GM21360 (cell line): ENCODE measurements around the gene DCT.

ENCODE experiments used
- ATAC-seq: cut with Tn5 transposase; IDR thresholded peaks from one replicate; pipeline ENCODE4 v1.9.1; 2021; ENCODE audit warnings: mild to moderate bottlenecking, moderate library complexity; ENCODE audit not compliant: unreplicated experiment

The DCT gene

DNA sequence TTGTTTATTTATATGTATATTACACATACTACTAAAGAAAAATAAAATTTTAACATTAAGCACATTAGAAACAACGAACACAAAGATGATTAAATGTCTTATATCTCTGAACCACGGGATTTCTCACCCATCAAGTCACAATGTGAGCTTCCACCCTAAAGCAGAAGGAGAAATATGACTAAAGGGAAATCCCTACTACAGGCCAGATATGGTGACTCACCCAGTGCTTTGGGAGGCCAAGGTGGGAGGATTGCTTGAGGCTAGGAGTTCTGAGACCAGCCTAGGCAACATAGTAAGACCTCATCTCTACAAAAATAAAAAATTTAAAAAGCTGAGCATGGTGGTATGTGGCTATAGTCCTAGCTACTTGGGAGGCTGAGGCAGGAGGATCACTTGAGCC is 24.6 kb downstream of the DCT start:
- ATAC-seq: no peak

DNA sequence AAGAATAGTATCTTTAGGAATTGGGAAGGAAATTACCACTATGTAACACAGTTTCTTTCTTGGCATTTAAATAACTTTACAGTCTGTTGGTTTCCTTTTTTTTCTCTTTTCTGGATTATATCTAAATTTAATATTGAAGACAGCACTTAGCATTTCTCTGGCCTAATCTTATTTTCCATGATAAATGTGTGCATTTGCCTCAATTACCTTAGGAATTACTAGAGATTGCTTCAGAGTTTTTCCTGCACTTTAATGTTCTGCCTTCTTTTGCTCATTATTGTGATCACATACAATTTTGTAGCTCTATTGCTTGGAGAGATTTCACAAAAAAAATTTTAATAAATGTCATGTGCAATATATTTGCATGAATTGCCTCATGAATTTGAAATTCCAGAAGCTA is 25.1 kb downstream of the DCT start:
- no peak for ATAC-seq

DNA sequence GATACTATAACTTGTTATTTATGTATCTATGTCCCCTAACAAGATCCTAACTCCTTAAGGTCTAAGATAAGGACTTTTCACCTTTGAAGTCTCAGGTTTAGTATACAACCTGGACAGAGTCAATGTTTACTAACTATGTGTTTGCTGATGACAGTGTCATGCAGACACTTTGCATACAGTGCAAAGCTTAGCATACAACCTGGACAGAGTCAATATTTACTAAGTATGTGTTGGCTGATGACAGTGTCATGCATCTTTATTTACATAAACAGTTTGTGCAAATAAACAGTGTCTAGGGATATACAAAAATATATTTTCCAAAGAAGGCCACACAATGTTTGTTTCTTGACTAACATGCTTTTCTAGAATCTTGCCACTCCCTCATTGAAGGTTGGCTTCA is 34.7 kb downstream of the DCT start:
- ATAC-seq: no peak

DNA sequence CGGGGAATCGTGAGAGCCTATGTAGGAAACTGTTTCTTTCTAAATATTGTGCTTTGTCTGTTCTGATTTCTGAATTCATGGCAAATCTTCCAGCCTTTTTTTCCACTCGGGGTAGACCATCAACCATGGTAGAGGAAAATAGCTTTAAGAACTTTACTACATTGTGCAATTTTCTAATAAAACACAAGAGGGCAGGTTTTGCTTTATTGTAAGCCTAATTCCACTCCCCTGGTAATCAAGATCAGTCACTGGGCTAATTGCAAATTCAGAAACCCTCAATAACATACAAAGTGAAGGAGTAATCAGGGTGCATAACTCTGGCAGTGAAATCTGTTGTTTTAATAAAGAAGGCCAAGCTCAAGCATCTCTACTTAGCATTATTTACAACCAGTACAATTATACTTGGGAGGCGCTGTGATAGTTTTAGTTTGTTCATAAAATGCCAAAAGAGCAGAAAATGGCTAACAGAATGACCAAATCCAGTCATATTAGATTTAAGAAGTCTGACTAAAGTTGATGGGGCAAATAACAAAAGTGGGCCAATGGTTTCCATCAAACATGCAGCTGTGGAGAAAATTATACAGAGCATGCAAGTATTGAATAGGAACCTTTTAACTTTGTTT is 43.8 kb downstream of the DCT start:
- peak; percentile 56 for ATAC-seq

DNA sequence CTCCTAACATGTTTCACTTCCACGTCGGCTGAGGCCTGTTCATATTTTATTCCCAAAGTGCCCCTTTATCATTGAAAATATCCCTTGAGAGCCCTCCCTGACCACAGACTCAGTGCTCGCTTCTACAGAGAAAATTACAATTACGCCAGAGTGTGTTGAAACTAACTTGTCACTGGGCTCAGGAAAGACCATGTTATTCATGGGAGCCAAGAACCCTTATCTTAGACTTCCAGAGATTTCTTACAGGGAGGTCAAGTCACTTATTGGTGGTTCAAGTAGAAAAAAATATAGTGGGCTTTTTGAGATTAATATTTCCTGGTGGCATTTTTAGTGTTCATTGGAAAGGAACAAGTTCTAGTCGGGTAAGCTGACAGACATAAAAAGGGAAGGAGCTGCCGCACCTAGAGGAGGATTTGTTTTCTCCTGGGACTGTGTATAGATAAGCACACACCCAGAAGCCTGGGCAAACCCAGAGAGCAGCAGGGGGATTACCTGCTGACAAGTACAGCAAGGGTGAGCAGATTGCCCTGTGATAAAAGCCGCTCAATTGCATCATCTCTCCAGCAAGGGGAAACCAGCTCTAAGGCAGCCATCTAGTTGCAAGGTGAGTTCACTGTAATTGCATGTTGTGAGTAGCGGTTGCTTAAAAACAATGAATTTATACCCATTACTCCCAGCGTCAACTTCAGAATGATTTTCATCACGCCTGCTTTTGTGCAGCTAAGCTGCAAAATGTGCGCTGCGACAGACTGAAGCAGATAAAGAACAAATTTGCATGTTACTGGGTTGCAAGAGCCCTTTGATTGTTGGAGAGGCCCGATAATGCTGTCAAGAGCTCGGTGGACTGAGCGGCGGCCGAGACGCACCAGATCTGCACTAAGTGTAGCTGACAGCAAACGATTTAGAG is 46.2 kb downstream of the DCT start:
- peak; percentile 68 for ATAC-seq

DNA sequence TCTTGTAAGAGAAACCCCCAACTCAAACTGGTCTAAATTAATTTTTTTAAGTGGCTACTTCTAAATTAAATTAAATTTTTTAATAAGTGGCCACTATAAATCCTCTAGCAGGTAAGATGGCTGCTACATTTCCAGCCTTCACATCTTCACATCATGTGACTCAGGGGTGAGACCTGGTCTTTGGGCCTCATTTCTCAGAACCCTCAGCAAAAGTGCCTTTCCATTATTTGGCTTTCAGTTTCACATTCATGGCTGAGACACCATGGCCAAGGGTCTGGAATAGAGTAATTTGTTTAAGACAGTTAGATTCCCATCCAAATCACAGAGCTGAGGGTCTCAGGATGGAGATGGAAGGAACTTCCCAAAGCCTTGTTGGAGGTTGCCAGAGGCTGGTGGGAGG is 47.5 kb downstream of the DCT start:
- ATAC-seq: no peak

DNA sequence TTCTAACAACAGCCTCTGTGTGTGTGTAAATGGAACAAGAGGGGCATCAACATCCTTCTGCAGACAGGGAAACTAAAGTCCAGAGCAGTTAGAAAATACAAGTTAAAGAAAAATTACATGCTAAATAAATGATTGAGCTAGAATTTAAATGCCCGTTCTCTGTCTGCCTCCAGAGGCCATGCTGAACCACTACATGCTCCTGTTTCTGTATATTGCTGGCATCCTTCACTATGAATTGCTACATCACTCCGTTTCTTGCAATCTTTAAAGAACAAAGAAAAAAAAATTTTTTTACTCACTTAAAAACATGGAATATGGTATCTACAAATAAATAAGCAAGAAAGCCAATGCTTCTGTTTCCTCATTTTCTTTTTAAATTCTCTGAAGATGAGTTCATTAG is 47.9 kb downstream of the DCT start:
- no peak for ATAC-seq

DNA sequence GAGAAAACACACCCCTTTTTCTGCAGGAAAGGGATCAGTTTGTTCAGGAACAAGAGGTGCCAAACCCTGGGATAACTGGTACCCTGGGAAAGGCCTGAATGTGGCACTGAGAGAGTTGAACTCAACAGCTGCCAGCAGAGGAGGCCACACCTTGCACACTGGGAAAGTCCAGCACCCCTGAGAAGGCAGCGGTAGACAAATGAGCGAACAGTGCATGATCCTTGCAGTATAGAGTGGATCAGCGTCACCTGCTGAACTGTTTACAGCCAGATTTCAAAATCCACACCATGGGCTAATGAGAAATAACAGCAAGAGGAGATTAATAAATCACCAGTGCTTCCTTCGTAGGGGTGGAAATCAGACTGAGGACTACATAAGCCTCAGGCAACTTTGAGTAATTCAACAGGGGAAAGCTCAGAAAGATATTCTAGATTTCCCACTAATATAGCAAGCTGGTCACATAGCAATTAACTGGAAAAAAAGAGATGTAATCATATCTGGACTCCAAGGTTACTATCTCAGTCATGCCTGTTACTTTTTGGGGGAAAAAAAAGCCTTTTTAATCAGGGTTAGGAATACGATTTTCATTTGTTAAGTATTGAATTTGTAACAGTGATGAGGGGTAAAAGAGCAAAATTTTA is 52.0 kb downstream of the DCT start:
- peak; percentile 68 for ATAC-seq

DNA sequence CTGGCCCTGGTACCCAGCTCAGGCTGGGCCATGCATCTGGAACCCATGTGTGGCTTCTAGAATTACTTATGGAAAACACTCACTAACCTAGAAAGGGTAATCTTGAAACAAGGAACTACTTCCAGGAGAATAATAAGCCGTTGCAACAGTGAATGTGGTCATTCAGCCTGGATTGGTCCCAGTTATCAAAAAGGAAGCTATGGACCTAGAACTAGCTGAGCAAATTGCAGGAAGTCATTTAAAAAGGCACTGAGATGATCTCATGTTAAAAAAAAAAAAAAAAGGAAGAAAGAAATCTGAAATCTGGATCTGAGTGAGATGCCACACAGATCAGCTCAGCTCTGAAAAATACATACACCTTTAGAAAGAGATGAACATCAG is 59.6 kb downstream of the DCT start:
- peak; percentile 25 for ATAC-seq

DNA sequence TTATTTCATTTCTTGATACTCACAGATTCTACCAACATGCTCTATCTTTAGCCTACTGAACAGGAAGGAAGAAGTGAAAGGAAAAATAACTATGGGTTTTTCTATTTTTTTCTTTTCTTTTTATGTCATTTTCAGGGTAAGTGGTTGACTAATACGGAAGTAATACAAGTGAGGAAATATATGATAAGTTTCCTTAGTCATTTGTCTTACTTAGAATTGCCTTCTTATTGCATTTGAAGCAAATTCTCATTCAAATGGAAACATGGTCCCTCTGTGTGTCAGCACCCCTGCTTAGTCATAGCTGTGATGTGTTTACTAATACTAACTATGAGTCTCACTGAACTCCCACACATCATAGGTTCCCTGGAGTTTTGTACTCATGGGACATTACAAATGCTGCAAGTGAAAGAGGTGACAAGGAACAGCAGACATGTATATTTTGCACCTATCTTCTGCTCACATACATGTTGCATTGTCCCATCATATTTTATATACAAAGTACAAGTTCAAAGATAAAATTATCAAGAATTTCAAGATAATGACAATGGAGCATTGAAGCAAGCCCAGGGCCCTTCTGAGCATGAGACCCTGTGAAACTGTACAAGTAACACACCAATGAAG is 60.1 kb downstream of the DCT start:
- ATAC-seq: peak; percentile 80

DNA sequence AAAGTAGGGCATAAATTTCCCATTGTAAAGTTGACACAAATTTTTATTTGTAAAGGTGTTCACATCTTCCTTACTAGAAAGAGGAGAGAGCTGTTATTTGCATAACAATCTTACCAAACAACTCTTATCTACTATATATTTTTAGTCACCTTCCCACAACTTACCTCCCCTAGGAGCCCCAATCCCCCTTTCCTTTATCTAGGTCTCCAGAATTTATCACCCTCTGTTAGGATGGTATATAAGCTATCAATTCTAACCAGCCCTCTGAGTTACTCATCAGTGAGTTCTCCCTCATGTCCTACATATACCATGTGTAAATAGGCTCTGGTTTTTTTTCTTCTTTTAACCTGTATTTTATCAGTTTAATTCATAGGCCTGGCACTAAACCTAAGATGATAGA is 62.2 kb downstream of the DCT start:
- no peak for ATAC-seq

DNA sequence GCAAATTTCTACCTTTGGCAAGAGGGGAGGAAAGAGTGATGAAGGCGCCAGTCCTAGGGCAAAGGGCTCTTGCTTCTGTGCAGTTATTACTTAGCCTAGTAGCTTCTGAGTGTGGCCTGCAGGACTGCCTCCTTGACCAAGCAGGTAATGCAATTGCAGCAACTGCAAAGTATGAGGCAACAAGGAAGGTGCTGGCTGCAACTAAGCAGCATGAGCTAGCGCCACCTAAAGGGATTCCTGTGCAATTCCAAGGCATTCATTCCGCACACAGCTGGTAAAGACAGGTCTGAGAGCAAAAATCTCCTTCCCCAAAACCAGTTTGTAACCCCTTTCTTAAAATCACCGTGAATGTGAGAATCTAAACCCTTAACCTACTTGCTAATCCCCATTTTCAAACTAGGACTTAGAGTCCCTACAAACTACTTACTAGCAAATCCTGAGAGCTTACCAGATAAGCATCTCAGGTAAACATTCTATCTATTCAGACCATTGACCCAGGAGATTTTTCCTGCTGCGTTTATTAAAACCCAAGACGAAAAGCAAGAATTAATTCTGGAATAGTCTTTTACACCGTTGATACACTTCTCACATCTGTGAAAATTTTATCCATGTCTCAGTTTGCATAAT is 62.9 kb downstream of the DCT start:
- ATAC-seq: no peak

DNA sequence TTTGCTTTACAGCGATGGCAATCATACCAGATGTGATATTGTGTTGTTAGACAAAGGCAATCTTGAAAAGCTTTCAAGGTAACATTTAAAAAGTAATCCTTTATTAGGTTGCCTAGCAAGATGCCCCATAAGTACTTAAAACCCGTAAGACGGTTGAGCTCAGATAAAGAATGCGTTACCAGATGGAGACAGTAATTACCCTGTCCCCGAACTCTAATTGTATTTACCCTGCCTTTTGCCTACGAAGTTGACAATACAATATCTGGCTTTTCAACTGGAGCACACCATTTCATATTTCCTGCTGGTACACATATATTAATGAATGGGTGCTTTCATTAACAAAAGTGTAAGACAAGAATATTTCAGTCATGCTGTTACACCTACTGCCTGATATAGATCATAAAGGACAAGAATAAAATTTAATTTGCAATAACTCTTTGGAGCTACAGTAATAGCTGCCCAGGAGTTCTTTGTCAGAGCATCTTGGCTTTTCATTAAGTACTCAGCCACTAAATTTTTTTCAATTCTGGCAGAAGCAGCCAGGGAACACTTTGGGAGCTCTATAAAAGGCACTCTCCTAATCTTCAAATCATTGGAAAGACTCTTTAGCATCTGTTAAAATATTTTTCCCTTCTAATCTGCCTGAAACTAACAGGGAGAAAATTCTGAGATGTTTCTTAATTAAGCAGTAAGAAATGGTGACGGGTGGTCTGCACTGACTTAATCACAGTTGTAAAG is 63.8 kb downstream of the DCT start:
- ATAC-seq: no peak

DNA sequence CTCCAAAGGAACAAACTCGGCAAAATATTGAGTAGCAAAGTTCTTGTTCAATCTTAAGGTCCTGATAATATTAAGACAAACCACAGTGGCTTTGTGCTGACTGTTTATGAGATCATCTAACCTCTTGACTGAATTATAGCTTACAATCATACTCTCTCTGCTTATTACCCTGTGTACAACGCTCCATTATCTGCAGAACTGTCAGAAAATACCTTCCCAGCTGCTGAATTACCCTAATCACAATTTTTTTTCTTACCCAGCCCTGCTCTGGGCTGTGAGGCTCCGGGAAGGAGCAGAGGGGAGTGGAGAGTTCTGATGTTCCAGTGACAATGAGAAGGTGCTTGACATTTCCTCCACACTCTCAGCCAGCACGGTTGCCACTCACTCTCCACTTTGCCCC is 64.8 kb downstream of the DCT start:
- ATAC-seq: no peak

DNA sequence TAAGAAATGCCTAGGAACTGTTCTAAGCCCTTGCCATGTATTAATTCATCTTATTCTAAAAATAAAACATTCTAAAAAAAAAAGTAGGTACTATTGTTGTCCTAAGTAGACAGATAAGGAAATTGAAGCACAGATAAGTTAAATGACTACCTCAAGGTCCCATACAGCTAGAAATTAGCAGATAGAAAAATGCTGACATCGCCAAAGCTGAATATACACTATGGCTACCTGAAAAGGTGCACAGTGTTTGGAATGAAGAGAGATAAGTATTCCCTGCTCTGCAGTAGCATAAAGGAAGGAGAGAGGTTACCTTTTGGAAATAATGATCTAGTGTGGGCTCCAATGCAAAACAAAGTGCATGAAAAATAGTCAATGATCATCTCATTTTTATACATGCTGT is 65.3 kb downstream of the DCT start:
- ATAC-seq: no peak

DNA sequence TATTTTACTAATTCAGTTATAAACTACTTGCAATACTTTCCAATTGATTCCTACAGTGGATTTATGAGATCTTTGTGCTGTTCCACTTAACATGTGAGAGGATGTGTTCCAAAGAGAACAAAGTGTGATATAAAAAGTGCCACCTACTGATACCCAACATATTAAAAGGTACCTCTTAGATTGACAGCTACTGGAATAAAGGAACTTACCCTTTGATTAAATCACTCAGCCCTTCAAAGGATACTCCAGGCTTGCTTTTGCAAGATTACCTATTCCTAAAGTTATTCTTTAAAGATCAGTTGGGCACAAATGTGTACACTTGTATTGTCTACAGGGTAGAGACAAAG is 65.9 kb downstream of the DCT start:
- ATAC-seq: no peak

DNA sequence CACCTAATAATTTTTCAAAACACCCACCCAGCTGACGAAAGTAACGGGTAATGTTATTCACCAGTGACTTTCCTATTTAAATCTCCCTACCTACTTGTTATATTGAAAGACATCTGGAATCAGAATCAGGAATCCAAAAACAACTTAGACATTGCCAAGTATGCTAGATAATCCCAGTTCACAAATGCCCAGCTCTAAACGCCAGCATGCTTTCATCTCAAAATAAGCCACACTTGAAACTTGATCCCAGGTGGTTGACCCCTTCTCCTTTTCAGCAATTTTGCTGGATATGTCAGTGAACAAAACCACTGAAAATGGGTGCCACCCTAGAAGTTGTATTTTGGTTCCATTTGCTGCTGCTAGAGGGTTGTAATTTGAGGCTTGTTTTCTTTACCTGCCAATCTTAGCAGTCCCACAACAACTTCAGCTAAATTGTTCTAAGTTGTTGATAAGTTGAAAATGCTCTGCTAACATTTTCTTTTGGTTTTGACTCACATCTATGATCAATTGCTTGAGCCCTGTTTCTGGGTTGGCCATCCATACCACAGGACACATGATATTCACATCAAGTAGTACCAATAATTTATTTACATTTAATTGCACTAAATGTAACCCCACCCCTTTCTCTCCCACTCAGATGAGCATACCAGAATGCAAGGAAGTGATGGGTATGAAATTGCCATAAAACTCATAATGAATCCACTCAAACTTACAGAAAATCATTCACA is 66.4 kb downstream of the DCT start:
- ATAC-seq: no peak

DNA sequence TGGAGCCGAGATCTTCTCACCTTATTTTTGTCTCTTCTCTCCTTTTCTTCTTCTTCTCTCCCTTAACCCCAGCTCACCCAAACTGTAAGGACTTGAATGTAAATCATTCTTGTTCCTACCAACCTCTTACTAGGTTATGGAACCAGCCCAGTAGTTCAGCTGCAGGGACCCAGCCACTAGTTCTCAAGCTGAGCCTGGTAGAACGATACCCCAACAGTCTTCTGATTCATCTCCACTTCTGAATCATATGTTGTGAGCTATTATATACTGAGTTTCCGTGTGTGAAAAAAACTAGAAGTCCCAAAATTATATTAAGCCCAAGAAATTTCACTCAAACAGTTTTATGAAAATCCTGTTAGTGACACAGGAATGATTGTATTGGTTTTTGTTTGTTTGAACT is 67.7 kb downstream of the DCT start:
- no peak for ATAC-seq

DNA sequence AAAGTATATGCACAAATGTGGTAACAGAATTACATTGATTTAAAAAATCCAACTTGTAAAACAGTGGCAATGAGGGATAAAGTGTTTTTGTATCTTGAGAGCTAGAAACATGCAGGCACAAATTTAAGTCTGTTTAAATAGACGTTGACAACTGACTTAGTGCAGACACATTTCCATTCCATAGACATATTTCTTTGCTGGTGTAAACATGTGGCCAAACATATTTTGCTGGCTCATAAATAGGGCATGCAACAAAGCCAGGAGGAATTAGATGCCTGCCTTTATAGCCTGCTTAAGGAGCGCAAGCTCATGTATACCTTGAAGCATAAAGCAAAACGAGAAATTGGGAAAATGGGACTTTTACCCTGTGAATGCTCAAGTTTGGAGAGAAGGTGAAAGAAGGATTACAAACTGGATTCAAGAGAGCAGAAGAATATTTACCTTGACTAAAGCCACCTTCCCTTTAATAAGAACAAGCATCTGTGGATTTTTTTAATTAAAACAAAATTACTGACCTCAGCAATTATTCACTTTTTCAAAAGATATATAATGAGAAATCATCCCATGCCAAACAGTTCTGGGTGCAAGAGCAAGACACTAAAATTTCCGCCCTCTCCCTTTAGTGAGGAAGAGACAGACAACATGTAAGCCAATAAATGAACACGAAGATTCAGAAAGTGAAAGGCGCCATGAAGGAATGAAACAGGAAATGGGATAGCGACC is 71.0 kb downstream of the DCT start:
- ATAC-seq: no peak
